HEK293T (cell line): ENCODE data around the gene ARL4A.

Experiments
- CTCF ChIA-PET: fragments of 350-600 bp; formaldehyde crosslinking; extraction: SDS; loops from one replicate; lab custom pipeline; 2021; ENCODE audit warnings: antibody characterized with exemption, inconsistent platforms; lab: Yijun Ruan, JAX
- POLR2A ChIA-PET: fragments of 350-600 bp; formaldehyde crosslinking; extraction: SDS; loops from one replicate; lab custom pipeline; 2020; ENCODE audit warnings: antibody characterized with exemption, inconsistent platforms; lab: Yijun Ruan, JAX
- DNase-seq: peaks from one replicate; pipeline ENCODE4 v3.0.0; 2012; ENCODE audit warnings: mixed read lengths; ENCODE audit errors: extremely low spot score
- ARNT ChIP-seq: fragments of 450-650 bp; IDR thresholded peaks from 2 replicates; pipeline ENCODE4 v1.6.1; 2017; ENCODE audit warnings: mild to moderate bottlenecking
- BHLHE40 ChIP-seq: fragments of 450-650 bp; IDR thresholded peaks from 2 replicates; pipeline ENCODE4 v1.6.1; 2016; ENCODE audit warnings: mild to moderate bottlenecking, moderate library complexity, borderline replicate concordance
- CTBP1 ChIP-seq: fragments of 450-650 bp; IDR thresholded peaks from 2 replicates; pipeline ENCODE4 v1.6.1; 2016; ENCODE audit warnings: borderline replicate concordance
- ELF4 ChIP-seq: fragments of 450-650 bp; IDR thresholded peaks from 2 replicates; pipeline ENCODE4 v1.6.1; 2017; ENCODE audit warnings: antibody characterized with exemption
- FOXA1 ChIP-seq: fragments of 450-650 bp; IDR thresholded peaks from 2 replicates; pipeline ENCODE4 v1.6.1; 2016; ENCODE audit warnings: mild to moderate bottlenecking
- FOXK2 ChIP-seq: fragments of 450-650 bp; IDR thresholded peaks from 2 replicates; pipeline ENCODE4 v1.6.1; 2016; ENCODE audit warnings: mild to moderate bottlenecking
- FOXM1 ChIP-seq: fragments of 450-650 bp; IDR thresholded peaks from 2 replicates; pipeline ENCODE4 v1.6.1; 2017; ENCODE audit warnings: mild to moderate bottlenecking, borderline replicate concordance
- HDGF ChIP-seq: fragments of 450-650 bp; IDR thresholded peaks from 2 replicates; pipeline ENCODE4 v1.6.1; 2017; ENCODE audit warnings: antibody characterized with exemption, borderline replicate concordance
- L3MBTL2 ChIP-seq: fragments of 450-650 bp; conservative IDR thresholded peaks from 2 replicates; pipeline ENCODE4 v1.6.1; 2016; ENCODE audit warnings: mild to moderate bottlenecking
- LEF1 ChIP-seq: fragments of 450-650 bp; IDR thresholded peaks from 2 replicates; pipeline ENCODE4 v1.6.1; 2017; ENCODE audit warnings: mild to moderate bottlenecking, borderline replicate concordance
- NFRKB ChIP-seq: fragments of 450-650 bp; IDR thresholded peaks from 2 replicates; pipeline ENCODE4 v1.6.1; 2016; ENCODE audit warnings: mild to moderate bottlenecking, moderate library complexity
- PKNOX1 ChIP-seq: fragments of 450-650 bp; IDR thresholded peaks from 2 replicates; pipeline ENCODE4 v1.6.1; 2016
- SP1 ChIP-seq: fragments of 450-650 bp; IDR thresholded peaks from 2 replicates; pipeline ENCODE4 v1.6.1; 2017
- SUZ12 ChIP-seq: fragments of 450-650 bp; IDR thresholded peaks from 2 replicates; pipeline ENCODE4 v1.6.1; 2016; ENCODE audit warnings: mild to moderate bottlenecking
- TARDBP ChIP-seq: fragments of 450-650 bp; IDR thresholded peaks from 2 replicates; pipeline ENCODE4 v1.6.1; 2016
- ZNF384 ChIP-seq: fragments of 450-650 bp; IDR thresholded peaks from 2 replicates; pipeline ENCODE4 v1.6.1; 2016

The ARL4A gene

GRCh38 chr7:12722636-12723605 is 35.5 kb downstream of the ARL4A start:
- ChIA-PET CTCF (no interaction called here), POLR2A (no interaction called here)
- no peak for DNase-seq
- no peak for TF ChIP-seq BHLHE40
- TF ChIP-seq LEF1, result no peak
- TF ChIP-seq CTBP1, result no peak
- TF ChIP-seq FOXM1, result no peak
- no peak for TF ChIP-seq PKNOX1
- no peak for TF ChIP-seq FOXK2
- TF ChIP-seq ARNT, result no peak
- no peak for TF ChIP-seq ZNF384
- TF ChIP-seq NFRKB, result no peak
- no peak for TF ChIP-seq SP1
- TF ChIP-seq TARDBP, result no peak
- no peak for TF ChIP-seq FOXA1

GRCh38 chr7:12725575-12726316 is 38.3 kb downstream of the ARL4A start:
- CTCF ChIA-PET, result no interaction called here
- no peak for DNase-seq
- POLR2A ChIA-PET, result no interaction called here
- no peak for TF ChIP-seq ARNT
- TF ChIP-seq CTBP1, result no peak
- no peak for TF ChIP-seq SP1
- TF ChIP-seq LEF1, result no peak
- TF ChIP-seq HDGF, result no peak
- TF ChIP-seq ZNF384, result no peak
- no peak for TF ChIP-seq ELF4
- no peak for TF ChIP-seq SUZ12

GRCh38 chr7:12726908-12727307 is 39.5 kb downstream of the ARL4A start:
- ChIA-PET CTCF (no interaction called here), POLR2A (no interaction called here)
- TF ChIP-seq HDGF (no peak), FOXK2 (no peak), TARDBP (no peak), ELF4 (no peak), NFRKB (no peak), FOXA1 (no peak), SP1 (no peak), ZNF384 (no peak), L3MBTL2 (no peak), FOXM1 (no peak), SUZ12 (no peak), LEF1 (no peak), BHLHE40 (no peak), PKNOX1 (no peak), CTBP1 (no peak), ARNT (no peak)
- DNase-seq, result no peak

- ChIA-PET CTCF (no interaction called here), POLR2A (no interaction called here)
- no peak for TF ChIP-seq FOXA1
- no peak for TF ChIP-seq ELF4
- TF ChIP-seq HDGF, result no peak
- no peak for TF ChIP-seq ZNF384
- no peak for TF ChIP-seq L3MBTL2
- TF ChIP-seq CTBP1, result no peak
- TF ChIP-seq ARNT, result no peak
- TF ChIP-seq NFRKB, result no peak
- TF ChIP-seq FOXM1, result no peak
- no peak for TF ChIP-seq SP1
- TF ChIP-seq SUZ12, result no peak
- TF ChIP-seq PKNOX1, result no peak
- TF ChIP-seq FOXK2, result no peak
- no peak for TF ChIP-seq BHLHE40
- TF ChIP-seq LEF1, result no peak
- TF ChIP-seq TARDBP, result no peak
- no peak for DNase-seq
Observed at GRCh38 chr7:12727455-12728191, 40.2 kb downstream of the ARL4A start.

- no peak for DNase-seq
- CTCF ChIA-PET, result no interaction called here
- POLR2A ChIA-PET, result no interaction called here
- no peak for TF ChIP-seq LEF1
- TF ChIP-seq ELF4, result no peak
- TF ChIP-seq NFRKB, result no peak
- TF ChIP-seq L3MBTL2, result no peak
- no peak for TF ChIP-seq PKNOX1
- no peak for TF ChIP-seq ARNT
- TF ChIP-seq BHLHE40, result no peak
- TF ChIP-seq ZNF384, result no peak
- no peak for TF ChIP-seq SP1
- TF ChIP-seq TARDBP, result no peak
- no peak for TF ChIP-seq FOXA1
- TF ChIP-seq SUZ12, result no peak
- TF ChIP-seq FOXK2, result no peak
- no peak for TF ChIP-seq FOXM1
- no peak for TF ChIP-seq HDGF
- no peak for TF ChIP-seq CTBP1
Observed at GRCh38 chr7:12728192-12728538, 40.7 kb downstream of the ARL4A start.
